Right lobe of liver (tissue), 6 donors: ENCODE results near the gene MS4A2. TPM values are rescaled to one million over a fixed set of nuclear protein-coding genes. Genes with fewer than 3 reads are reported as not detected.
"Not testable (repeated sequence)": the region's sequence is repeated elsewhere in the genome, so short reads cannot be mapped to it uniquely, and the experiment has no call there.

Source experiments
- ATAC-seq, 4 donors: fragments of 200-7000 bp; cut with Tn5 transposase; one replicate each; pipeline ENCODE4 v1.9.1; 2020; ENCODE audit warnings: mild to moderate bottlenecking in 4 of 4, moderate library complexity in 4 of 4
- DNase-seq, 3 donors: peaks; one replicate each; pipeline ENCODE4 v3.0.0-alpha.2; 2020
- H3K27ac ChIP-seq, 3 donors: fragments of 200-600 bp; one replicate each; pipeline ENCODE4 v1.8.0; 2022
- H3K27me3 ChIP-seq, 2 donors: fragments of 200-600 bp; one replicate each; pipeline ENCODE4 v1.8.0; 2022
- H3K36me3 ChIP-seq, 4 donors: fragments of 200-600 bp; sonication (generic) in 1 of 4; one replicate each; pipeline versions ENCODE4 v1.5.1 to v1.8.0; 2017 to 2022; ENCODE audit warnings: control low read depth in 1 of 4
- H3K4me1 ChIP-seq, 4 donors: fragments of 200-600 bp; sonication (generic) in 1 of 4; one replicate each; pipeline versions ENCODE4 v1.5.1 to v1.8.0; 2017 to 2022; ENCODE audit warnings: control low read depth in 1 of 4
- H3K4me3 ChIP-seq, 3 donors: fragments of 200-600 bp; one replicate each; pipeline ENCODE4 v1.8.0; 2022
- H3K9me3 ChIP-seq, 4 donors: fragments of 200-600 bp; sonication (generic) in 1 of 4; one replicate each; pipeline versions ENCODE4 v1.5.1 to v1.8.0; 2017 to 2022; ENCODE audit warnings: control low read depth in 1 of 4
- CTCF ChIP-seq, 4 donors: fragments of 200-600 bp in 3 of 4; fragments of 450-650 bp in 1 of 4; IDR thresholded peaks; one replicate each; pipeline versions ENCODE4 v1.5.1 to v1.8.0; 2016 to 2022; ENCODE audit warnings: antibody characterized with exemption in 4 of 4, mild to moderate bottlenecking in 2 of 4
- POLR2A ChIP-seq: fragments of 450-650 bp; IDR thresholded peaks from one replicate; pipeline ENCODE4 v1.6.1; 2017; ENCODE audit warnings: antibody characterized with exemption, mild to moderate bottlenecking
- whole genome bisulfite sequencing: methylation state at CpG from one replicate; pipeline ENCODE4 v1.1.6; 2018; ENCODE audit warnings: low coverage, low lambda C conversion rate; ENCODE audit not compliant: insufficient coverage; ENCODE audit errors: missing lambda C conversion rate; 5-methylcytosine and 5-hydroxymethylcytosine counted together
- intact Hi-C, 2 donors: fragments of 100-400 bp; cut with DNase I; formaldehyde crosslinking; loops; one replicate each; pipeline versions ENCODE4 v1.11.2 to v1.14.1; 2022
- total RNA-seq, 6 experiments: library from RNA; depleted of rRNA in 2 of 6; stranded (reverse); fragments of >200 nt in 2 of 6; fragmentation: NEBNext Ultra II Directional in 3 of 6; extraction: Animal tissue kit (Norgen Biotek cat#: 25700) in 3 of 6; gene quantifications; one replicate each; pipeline versions ENCODE4 v1.1.0 to v1.2.4, GENCODE V29; 2016 to 2023
- donor health status: DM: no; HTN: yes; CAD: no.
- donor health status: DM: no; HTN: no; CAD: no.
- donor health status: DM: no; HTN: no; CAD: no.
- donor health status: DM: no; HTN: yes; CAD: no.
- donor health status: DM: no; HTN: yes; CAD: no.

The MS4A2 gene
- total RNA-seq, 6 experiments from 2014 or later, result 0.20 TPM; not detected in 5

GRCh38 chr11:60095477-60096120, 7.1 kb downstream of the MS4A2 start:
- intact Hi-C loops, result no loop called here
- 48% methylated on average over 4 of the region's 4 CpGs for WGBS

GRCh38 chr11:60097189-60097588, 8.7 kb downstream of the MS4A2 start:
- TF ChIP-seq POLR2A (no peak), CTCF (IDR thresholded peaks at IDR 0.05) (no peak)
- ATAC-seq, result no peak
- no peak for DNase-seq
- Histone ChIP-seq H3K27ac (no peak overlapping the region), H3K36me3 (no peaks in the 10 kb centered on the region), H3K27me3 (no peaks in the 10 kb centered on the region), H3K4me3 (no peak overlapping the region), H3K9me3 (no peaks in the 10 kb centered on the region), H3K4me1 (no peaks in the 10 kb centered on the region)
- 55% methylated on average over 1 of the region's 1 CpG for WGBS
- intact Hi-C loops, result no loop called here

More at GRCh38 chr11:60095477-60096120, 7.1 kb downstream of the MS4A2 start:
- no peaks in the 10 kb centered on the region for H3K36me3 ChIP-seq
- DNase-seq (no peak), ATAC-seq (peak in 1 of 4 donors; percentile 28)
- H3K9me3 ChIP-seq, result no peaks in the 10 kb centered on the region
- H3K27me3 ChIP-seq, result no peaks in the 10 kb centered on the region
- TF ChIP-seq POLR2A (no peak), CTCF (IDR thresholded peaks at IDR 0.05) (no peak)
- H3K4me1 ChIP-seq, result no peaks in the 10 kb centered on the region
- no peak overlapping the region for H3K27ac ChIP-seq
- H3K4me3 ChIP-seq, result no peak overlapping the region

GRCh38 chr11:60098508-60098907, 10.0 kb downstream of the MS4A2 start:
- DNase-seq, result no peak
- TF ChIP-seq CTCF (IDR thresholded peaks at IDR 0.05) (no peak), POLR2A (no peak)
- Histone ChIP-seq H3K4me1 (no peaks in the 10 kb centered on the region), H3K36me3 (no peaks in the 10 kb centered on the region), H3K9me3 (no peaks in the 10 kb centered on the region), H3K27me3 (no peaks in the 10 kb centered on the region), H3K27ac (no peak overlapping the region), H3K4me3 (no peak overlapping the region)
- intact Hi-C loops, result no loop called here
- no peak for ATAC-seq

- no peak for TF ChIP-seq POLR2A
- TF ChIP-seq CTCF (IDR thresholded peaks at IDR 0.05), result no peak
- Histone ChIP-seq H3K36me3 (no peaks in the 10 kb centered on the region), H3K4me1 (no peaks in the 10 kb centered on the region), H3K27ac (no peak overlapping the region), H3K27me3 (no peaks in the 10 kb centered on the region), H3K4me3 (no peak overlapping the region), H3K9me3 (no peaks in the 10 kb centered on the region)
- DNase-seq (no peak), ATAC-seq (no peak)
- intact Hi-C loops, result no loop called here
- WGBS, result 12% methylated on average over 1 of the region's 1 CpG
These were observed 12.1 kb downstream of the MS4A2 start for GRCh38 chr11:60100516-60100915.

- H3K27me3 ChIP-seq, DNase-seq, intact Hi-C loops, H3K4me3 ChIP-seq, H3K27ac ChIP-seq, H3K9me3 ChIP-seq, ATAC-seq, H3K4me1 ChIP-seq, H3K36me3 ChIP-seq: not testable (repeated sequence)
- 77% methylated on average over 8 of the region's 11 CpGs for WGBS
These were observed 12.9 kb downstream of the MS4A2 start for GRCh38 chr11:60101368-60101767.

- H3K4me3 ChIP-seq, H3K27me3 ChIP-seq, H3K27ac ChIP-seq, DNase-seq, H3K9me3 ChIP-seq, H3K4me1 ChIP-seq, intact Hi-C loops, ATAC-seq, H3K36me3 ChIP-seq: not testable (repeated sequence)
- 73% methylated on average over 7 of the region's 8 CpGs for WGBS
These were observed 16.1 kb downstream of the MS4A2 start for GRCh38 chr11:60104471-60105115.

GRCh38 chr11:60108631-60109030, 20.2 kb downstream of the MS4A2 start:
- H3K9me3 ChIP-seq, ATAC-seq, H3K27ac ChIP-seq, intact Hi-C loops, H3K4me1 ChIP-seq, H3K27me3 ChIP-seq, H3K36me3 ChIP-seq, DNase-seq, H3K4me3 ChIP-seq: not testable (repeated sequence)
- 75% methylated on average over 4 of the region's 5 CpGs for WGBS
